GM23338 (cell line): Measurements from ENCODE around the gene NAPG.

ENCODE experiments used
- CREB1 ChIP-seq: fragments of 250-450 bp; sonication (Bioruptor Pico); IDR thresholded peaks from 2 replicates; pipeline ENCODE4 v1.5.0; 2020; ENCODE audit warnings: low read depth, mild to moderate bottlenecking, moderate library complexity
- CTCF ChIP-seq, 2 experiments: fragments of 200-600 bp in 1 of 2; sonication (generic) in 1 of 2; conservative IDR thresholded peaks; 2 replicates each; pipeline versions ENCODE4 v1.5.1 to v1.6.1; 2016 to 2017; ENCODE audit warnings: antibody characterized with exemption in 2 of 2, low read depth in 2 of 2, mild to moderate bottlenecking in 2 of 2, moderate library complexity in 1 of 2
- EZH2 ChIP-seq: fragments of 200-600 bp; sonication (generic); IDR thresholded peaks from one replicate; pipeline ENCODE4 v1.8.0; 2017; ENCODE audit warnings: antibody characterized with exemption, mild to moderate bottlenecking, low read depth; ENCODE audit not compliant: unreplicated experiment
- JUNB ChIP-seq: IDR thresholded peaks from one replicate; pipeline ENCODE4 v1.6.1; 2016; ENCODE audit warnings: antibody characterized with exemption; ENCODE audit not compliant: unreplicated experiment

- TF ChIP-seq CTCF (conservative IDR thresholded peaks at IDR 0.05; ENCODE audit: low read depth in 2 of 2), result no peak
- TF ChIP-seq JUNB, result no peak
- no peak for TF ChIP-seq CREB1 (CRISPR knock-in tag)
- no peak for TF ChIP-seq EZH2
Observed at GRCh38 chr18:10565835-10566234, 40.0 kb downstream of the NAPG start.
